ENCODE results near the gene CCDC61.
A peak's percentile ranks its signal among the peaks of the same experiment; 100 is the strongest.

The CCDC61 gene

DNA sequence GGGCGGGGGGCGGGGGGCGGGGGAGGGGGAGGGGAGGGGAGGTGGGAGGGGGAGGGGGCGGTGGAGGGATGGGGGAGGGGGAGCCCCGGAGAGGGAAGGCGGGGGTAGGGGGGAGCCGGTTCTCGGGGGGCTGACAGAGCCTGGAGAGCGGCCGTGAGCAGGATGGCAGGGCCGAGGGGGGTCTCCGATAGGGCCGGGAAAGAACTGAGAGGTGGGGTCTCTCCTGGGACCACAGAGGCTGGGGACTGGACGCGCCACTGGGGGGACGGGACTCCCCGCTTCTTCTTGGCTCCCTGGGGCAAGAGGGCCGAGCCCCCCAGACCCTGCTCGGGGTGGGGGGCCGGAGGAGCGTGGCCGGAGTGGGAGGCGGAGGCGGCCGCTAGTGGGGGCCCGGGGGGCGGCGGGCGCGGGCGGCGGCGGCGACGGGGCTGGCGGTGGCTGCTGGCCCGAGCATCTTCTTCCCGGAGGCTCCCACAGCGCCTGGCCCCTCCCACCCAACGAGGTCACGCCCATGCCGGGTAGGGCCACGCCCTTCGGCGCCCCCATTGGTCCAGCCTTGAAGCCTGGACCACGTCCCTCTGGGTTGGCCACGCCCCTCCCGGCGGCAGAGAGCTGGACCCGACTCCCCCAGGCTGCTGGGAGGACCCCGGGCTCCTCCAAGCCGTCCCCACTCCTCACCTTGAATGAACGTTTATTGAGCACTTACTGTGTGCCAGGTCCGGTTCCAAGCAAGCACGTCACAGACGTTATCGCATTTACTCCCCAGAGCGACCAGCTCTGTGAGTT, 21.5 kb upstream of the CCDC61 start, which contains the start of gene NOVA2:
TSS of gene NOVA2 (minus strand) at position 313 of the 786 bp plus-strand sequence. CDS start 514 bp downstream, outside the sequence.
- Histone ChIP-seq H3K27me3 (ENCODE audit: control insufficient read depth, insufficient read depth, low read length, poor library complexity, severe bottlenecking) (peaks cover 19% of the 10 kb centered on the region), H3K9me3 (ENCODE audit: control insufficient read depth, low read length) (no peaks in the 10 kb centered on the region), H3K4me3 (ENCODE audit: insufficient read depth, low read depth, low read length) (peak within 1 kb of the TSS; percentile 53), H3K36me3 (ENCODE audit: control insufficient read depth, insufficient read depth, low read length) (no peaks in the 10 kb centered on the region), H3K27ac (ENCODE audit: insufficient read depth, low read depth, low read length, poor library complexity, severe bottlenecking) (no peak within 1 kb of the TSS), H3K4me1 (ENCODE audit: control insufficient read depth, insufficient read depth, low read length) (peaks cover 24% of the 10 kb centered on the region)
- 5% methylated on average over 54 to 55 of the region's 58 CpGs for WGBS, 2 experiments

DNA sequence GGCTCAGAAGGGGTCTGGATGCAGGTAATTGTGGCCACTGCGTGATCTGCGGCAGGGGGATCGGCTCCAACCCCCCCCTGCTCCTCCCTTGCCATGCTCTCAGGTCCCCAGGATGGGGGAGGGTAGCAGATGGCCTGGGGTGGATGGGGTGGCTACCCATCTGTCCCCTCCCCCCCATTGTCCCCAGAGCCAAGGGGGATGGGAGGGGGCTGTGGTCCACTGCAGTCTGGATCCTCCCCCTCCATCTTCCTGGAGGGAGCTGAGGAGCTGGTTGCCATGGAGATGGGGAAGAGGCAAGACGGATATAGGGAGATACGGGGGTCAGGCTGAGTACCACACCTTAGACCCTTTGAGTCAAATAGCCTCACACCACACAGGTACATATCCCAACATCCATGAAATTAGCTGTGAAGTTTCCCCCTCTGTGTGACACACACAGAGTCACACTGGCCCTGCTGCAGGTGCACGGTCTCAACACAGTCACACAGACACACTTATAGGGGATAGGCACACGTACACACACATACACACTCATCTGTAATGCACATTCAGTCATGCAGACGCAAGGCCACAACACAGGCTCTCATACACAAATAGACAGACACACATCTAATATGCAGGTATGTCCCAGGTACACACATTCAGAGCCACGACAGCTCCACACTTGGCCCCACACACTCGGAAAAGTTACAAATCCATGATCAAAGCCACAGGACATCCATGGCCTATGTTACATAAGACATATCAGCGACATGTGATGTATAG, 19.8 kb upstream of the CCDC61 start:
- no peak overlapping the region for H3K27ac ChIP-seq (ENCODE audit: insufficient read depth, low read depth, low read length, poor library complexity, severe bottlenecking)

DNA sequence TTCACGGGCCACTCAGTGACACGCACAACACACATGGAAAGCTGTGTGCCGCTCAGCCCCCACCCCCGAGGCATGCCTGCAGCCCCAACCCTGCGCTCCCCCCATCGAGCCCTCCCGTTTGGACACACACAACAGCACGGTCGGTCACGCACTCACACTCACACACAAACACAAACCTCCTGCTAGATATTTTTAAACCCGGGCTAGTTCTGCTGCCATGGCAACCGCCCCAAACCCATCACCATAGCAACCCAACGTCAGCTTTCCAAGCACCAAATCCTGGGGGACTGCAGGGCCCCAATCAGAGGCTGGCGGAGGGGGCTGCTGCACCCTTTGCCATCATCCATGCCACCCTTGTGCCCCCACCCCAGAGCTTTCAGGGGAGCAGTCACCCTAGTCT, 19.1 kb upstream of the CCDC61 start:
- no peak overlapping the region for H3K27ac ChIP-seq (ENCODE audit: insufficient read depth, low read depth, low read length, poor library complexity, severe bottlenecking)
- no peaks in the 10 kb centered on the region for H3K9me3 ChIP-seq (ENCODE audit: control insufficient read depth, low read length)
- peaks cover 19% of the 10 kb centered on the region for H3K27me3 ChIP-seq (ENCODE audit: control insufficient read depth, insufficient read depth, low read length, poor library complexity, severe bottlenecking)
- H3K4me3 ChIP-seq (ENCODE audit: insufficient read depth, low read depth, low read length) = no peak overlapping the region
- peaks cover 24% of the 10 kb centered on the region for H3K4me1 ChIP-seq (ENCODE audit: control insufficient read depth, insufficient read depth, low read length)
- 76 to 79% methylated on average over 14 of the region's 14 CpGs for WGBS, 2 experiments
- no peaks in the 10 kb centered on the region for H3K36me3 ChIP-seq (ENCODE audit: control insufficient read depth, insufficient read depth, low read length)

More for the DNA sequence above, 19.8 kb upstream of the CCDC61 start:
- WGBS, 2 experiments = 80 to 91% methylated on average over 7 to 11 of the region's 11 CpGs
- H3K27me3 ChIP-seq (ENCODE audit: control insufficient read depth, insufficient read depth, low read length, poor library complexity, severe bottlenecking) = peaks cover 19% of the 10 kb centered on the region
- peaks cover 24% of the 10 kb centered on the region for H3K4me1 ChIP-seq (ENCODE audit: control insufficient read depth, insufficient read depth, low read length)
- no peaks in the 10 kb centered on the region for H3K36me3 ChIP-seq (ENCODE audit: control insufficient read depth, insufficient read depth, low read length)
- no peaks in the 10 kb centered on the region for H3K9me3 ChIP-seq (ENCODE audit: control insufficient read depth, low read length)
- H3K4me3 ChIP-seq (ENCODE audit: insufficient read depth, low read depth, low read length) = no peak overlapping the region

DNA sequence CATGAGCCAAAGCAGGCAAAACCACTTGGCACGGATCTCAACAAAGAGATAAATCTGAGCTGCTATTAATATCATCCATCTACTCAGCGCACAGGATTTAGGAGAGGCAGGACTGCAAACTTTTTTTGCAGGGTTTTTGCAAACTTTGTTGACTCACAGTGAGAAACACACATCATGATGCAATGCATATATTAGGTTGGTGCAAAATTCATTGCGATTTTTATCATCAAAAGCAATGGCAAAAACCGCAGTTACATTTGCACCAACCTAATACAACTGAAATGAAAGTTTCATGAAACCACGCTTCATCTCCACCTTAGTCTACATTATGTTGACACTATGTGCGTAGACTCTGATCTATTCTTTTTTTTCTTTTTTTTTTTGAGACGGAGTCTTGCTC, 17.1 kb upstream of the CCDC61 start:
- H3K4me1 ChIP-seq (ENCODE audit: control insufficient read depth, insufficient read depth, low read length) = peaks cover 18% of the 10 kb centered on the region
- no peaks in the 10 kb centered on the region for H3K9me3 ChIP-seq (ENCODE audit: control insufficient read depth, low read length)
- peaks cover 4% of the 10 kb centered on the region for H3K27me3 ChIP-seq (ENCODE audit: control insufficient read depth, insufficient read depth, low read length, poor library complexity, severe bottlenecking)
- H3K36me3 ChIP-seq (ENCODE audit: control insufficient read depth, insufficient read depth, low read length) = no peaks in the 10 kb centered on the region
- WGBS, 2 experiments = 87 to 89% methylated on average over 7 of the region's 7 CpGs
- H3K27ac ChIP-seq (ENCODE audit: insufficient read depth, low read depth, low read length, poor library complexity, severe bottlenecking) = no peak overlapping the region
- H3K4me3 ChIP-seq (ENCODE audit: insufficient read depth, low read depth, low read length) = no peak overlapping the region

DNA sequence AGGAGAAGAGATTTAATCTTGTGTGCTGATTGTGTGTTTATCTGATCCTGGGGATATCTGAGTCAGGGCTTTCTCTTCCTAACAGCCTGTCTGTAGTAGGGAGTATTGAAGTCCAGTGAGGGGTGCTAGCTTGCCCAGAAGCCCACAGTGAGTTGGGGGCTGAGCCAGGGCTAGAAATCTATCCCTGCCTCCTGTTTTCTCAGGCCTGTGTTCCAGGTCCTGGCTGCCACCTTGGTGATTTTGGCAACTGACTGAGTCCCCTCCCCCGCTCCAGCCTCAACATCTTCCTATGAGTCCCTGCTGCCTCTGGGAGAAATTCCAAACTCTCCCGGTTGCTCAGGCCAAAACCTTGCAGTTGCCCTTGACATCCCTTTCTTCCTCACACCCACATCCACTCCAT, 13.9 kb upstream of the CCDC61 start:
- Histone ChIP-seq H3K9me3 (ENCODE audit: control insufficient read depth, low read length) (no peaks in the 10 kb centered on the region), H3K27ac (ENCODE audit: insufficient read depth, low read depth, low read length, poor library complexity, severe bottlenecking) (no peak overlapping the region), H3K36me3 (ENCODE audit: control insufficient read depth, insufficient read depth, low read length) (no peaks in the 10 kb centered on the region), H3K4me3 (ENCODE audit: insufficient read depth, low read depth, low read length) (no peak overlapping the region), H3K27me3 (ENCODE audit: control insufficient read depth, insufficient read depth, low read length, poor library complexity, severe bottlenecking) (no peaks in the 10 kb centered on the region), H3K4me1 (ENCODE audit: control insufficient read depth, insufficient read depth, low read length) (peaks cover under 1% of the 10 kb centered on the region)
- WGBS, 2 experiments = 66 to 70% methylated on average over 2 of the region's 2 CpGs

DNA sequence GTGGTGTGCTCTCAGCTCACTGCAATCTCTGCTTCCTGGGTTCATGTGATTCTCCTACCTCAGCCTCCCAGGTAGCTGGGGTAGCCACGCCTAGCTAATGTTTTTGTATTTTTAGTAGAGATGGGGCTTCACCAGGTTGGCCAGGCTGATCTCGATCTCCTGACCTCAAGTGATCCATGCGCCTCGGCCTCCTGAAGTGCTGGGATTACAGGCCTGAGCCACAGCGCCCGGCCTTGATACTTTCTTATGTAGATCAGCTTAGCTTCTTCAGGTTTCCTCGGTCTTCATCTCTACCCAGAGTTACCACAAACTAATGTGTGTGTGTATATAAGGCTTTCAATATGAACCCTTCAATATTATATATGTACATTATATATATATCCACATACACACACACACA, 9.9 kb upstream of the CCDC61 start:
- 62 to 66% methylated on average over 6 to 7 of the region's 7 CpGs for WGBS, 2 experiments
- H3K27me3 ChIP-seq (ENCODE audit: control insufficient read depth, insufficient read depth, low read length, poor library complexity, severe bottlenecking) = peaks cover 4% of the 10 kb centered on the region
- no peak overlapping the region for H3K27ac ChIP-seq (ENCODE audit: insufficient read depth, low read depth, low read length, poor library complexity, severe bottlenecking)
- H3K4me1 ChIP-seq (ENCODE audit: control insufficient read depth, insufficient read depth, low read length) = no peaks in the 10 kb centered on the region
- H3K9me3 ChIP-seq (ENCODE audit: control insufficient read depth, low read length) = no peaks in the 10 kb centered on the region
- no peak overlapping the region for H3K4me3 ChIP-seq (ENCODE audit: insufficient read depth, low read depth, low read length)
- H3K36me3 ChIP-seq (ENCODE audit: control insufficient read depth, insufficient read depth, low read length) = no peaks in the 10 kb centered on the region

DNA sequence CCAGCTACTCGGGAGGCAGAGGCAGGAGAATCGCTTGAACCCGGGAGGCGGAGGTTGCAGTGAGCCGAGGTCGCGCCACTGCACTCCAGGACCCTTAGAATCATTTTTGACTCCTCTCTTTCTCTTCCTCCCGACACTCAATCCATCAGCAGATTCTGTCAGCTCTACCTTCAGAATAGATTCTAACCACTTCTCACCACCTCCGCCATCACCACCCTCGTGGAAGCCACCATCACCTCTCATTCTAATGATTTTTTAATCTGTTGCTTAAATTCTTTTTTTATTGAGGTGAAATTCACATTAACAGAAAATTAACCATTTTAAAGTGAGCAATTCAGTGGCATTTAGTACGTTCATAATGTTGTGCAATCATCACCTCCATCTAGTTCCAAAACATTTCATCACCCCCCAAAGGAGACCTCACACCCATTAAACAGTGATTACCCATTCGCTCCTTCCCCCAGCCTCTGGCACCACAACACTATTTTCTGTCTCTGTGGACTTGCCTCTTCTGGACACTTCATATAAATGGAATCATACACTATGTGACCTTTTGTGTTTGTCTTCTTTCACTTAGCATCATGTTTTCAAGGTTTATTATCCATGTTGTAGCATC, 5.0 kb upstream of the CCDC61 start:
- H3K9me3 ChIP-seq (ENCODE audit: control insufficient read depth, low read length) = no peaks in the 10 kb centered on the region
- WGBS, 2 experiments = 90 to 92% methylated on average over 12 of the region's 12 CpGs

DNA sequence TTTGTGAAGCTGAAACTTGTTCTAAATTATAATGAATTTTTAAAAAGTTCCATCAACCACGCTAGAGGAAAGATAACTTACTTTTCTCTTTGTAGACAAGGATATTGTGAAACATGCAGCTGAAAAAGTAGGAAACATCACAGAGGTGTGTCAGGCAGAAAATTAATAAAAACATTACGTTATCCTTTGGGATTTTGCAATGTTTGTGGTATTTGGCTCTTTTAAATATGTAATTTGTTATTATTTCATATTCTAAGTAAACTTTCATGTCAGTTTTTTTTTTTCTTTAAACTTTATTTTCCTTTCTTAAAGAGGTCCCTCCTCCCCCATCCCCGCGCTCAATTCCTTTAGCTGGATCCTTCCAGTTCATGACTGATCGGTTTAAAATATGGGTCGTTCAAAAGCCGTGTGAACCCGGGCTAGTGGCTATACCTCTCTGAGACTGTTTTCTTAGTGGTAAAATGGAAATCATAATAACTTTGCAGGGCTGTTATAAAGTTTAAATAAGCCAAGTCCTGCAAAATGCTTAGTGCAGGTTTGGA, 740 bp upstream of the CCDC61 start:
- Histone ChIP-seq H3K36me3 (ENCODE audit: control insufficient read depth, insufficient read depth, low read length) (no peaks in the 10 kb centered on the region), H3K27ac (ENCODE audit: insufficient read depth, low read depth, low read length, poor library complexity, severe bottlenecking) (no peak overlapping the region), H3K27me3 (ENCODE audit: control insufficient read depth, insufficient read depth, low read length, poor library complexity, severe bottlenecking) (peaks cover 1% of the 10 kb centered on the region), H3K9me3 (ENCODE audit: control insufficient read depth, low read length) (no peaks in the 10 kb centered on the region), H3K4me1 (ENCODE audit: control insufficient read depth, insufficient read depth, low read length) (peaks cover 4% of the 10 kb centered on the region), H3K4me3 (ENCODE audit: insufficient read depth, low read depth, low read length) (peak overlapping the region; percentile 26)
- WGBS, 2 experiments = 27 to 28% methylated on average over 8 of the region's 8 CpGs

More for the DNA sequence above, 5.0 kb upstream of the CCDC61 start:
- H3K27ac ChIP-seq (ENCODE audit: insufficient read depth, low read depth, low read length, poor library complexity, severe bottlenecking) = no peak overlapping the region
- no peak overlapping the region for H3K4me3 ChIP-seq (ENCODE audit: insufficient read depth, low read depth, low read length)
- H3K36me3 ChIP-seq (ENCODE audit: control insufficient read depth, insufficient read depth, low read length) = no peaks in the 10 kb centered on the region
- no peaks in the 10 kb centered on the region for H3K4me1 ChIP-seq (ENCODE audit: control insufficient read depth, insufficient read depth, low read length)
- peaks cover 4% of the 10 kb centered on the region for H3K27me3 ChIP-seq (ENCODE audit: control insufficient read depth, insufficient read depth, low read length, poor library complexity, severe bottlenecking)

DNA sequence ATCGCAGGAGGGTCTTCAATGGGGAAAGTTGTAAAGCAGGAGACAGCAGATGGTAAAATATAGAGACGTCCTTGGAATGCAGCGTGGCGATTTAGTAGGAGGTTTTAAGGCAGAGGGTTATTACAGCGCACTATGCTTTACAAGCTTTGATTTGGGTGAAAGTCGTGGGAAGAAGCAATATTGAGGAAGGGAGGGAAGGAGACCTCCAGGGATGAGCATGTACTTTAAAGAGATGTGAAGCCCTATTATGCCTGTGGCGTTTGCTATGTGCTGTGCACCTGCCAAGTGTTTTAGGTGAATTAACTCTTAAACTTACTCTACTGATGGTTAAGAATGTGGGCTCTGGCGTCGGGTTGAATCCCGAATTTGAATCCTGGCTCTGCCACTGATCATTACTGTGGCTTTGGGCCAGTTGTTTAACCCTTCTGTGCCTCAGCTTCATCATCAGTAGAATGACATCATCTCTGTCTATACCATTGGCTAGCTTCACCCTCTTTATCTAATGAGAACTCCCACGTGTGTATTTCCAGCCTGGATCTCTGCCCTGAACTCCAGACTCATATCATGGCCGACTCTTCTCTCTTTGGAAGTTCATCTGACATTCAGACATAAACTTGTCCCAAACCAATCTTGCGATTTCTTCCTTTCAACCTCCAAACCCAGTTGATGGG, 583 bp downstream of the CCDC61 start:
- no peaks in the 10 kb centered on the region for H3K9me3 ChIP-seq (ENCODE audit: control insufficient read depth, low read length)
- WGBS, 2 experiments = 22 to 24% methylated on average over 13 of the region's 13 CpGs
- H3K27ac ChIP-seq (ENCODE audit: insufficient read depth, low read depth, low read length, poor library complexity, severe bottlenecking) = no peak overlapping the region
- H3K27me3 ChIP-seq (ENCODE audit: control insufficient read depth, insufficient read depth, low read length, poor library complexity, severe bottlenecking) = peaks cover 10% of the 10 kb centered on the region
- H3K4me3 ChIP-seq (ENCODE audit: insufficient read depth, low read depth, low read length) = peak overlapping the region; percentile 68
- H3K4me1 ChIP-seq (ENCODE audit: control insufficient read depth, insufficient read depth, low read length) = peaks cover 14% of the 10 kb centered on the region
- no peaks in the 10 kb centered on the region for H3K36me3 ChIP-seq (ENCODE audit: control insufficient read depth, insufficient read depth, low read length)

Measured in ectodermal cell (in vitro differentiated cells).